Esophagus squamous epithelium (tissue), 5 donors: ENCODE measurements around the gene ZMIZ1. TPM values are rescaled to one million over a fixed set of nuclear protein-coding genes. Genes with fewer than 3 reads are reported as not detected.

Experiments
- DNase-seq: peaks from one replicate; lab custom pipeline; 2025; lab: John Stamatoyannopoulos, UW
- H3K27ac ChIP-seq, 4 donors: fragments of 200-600 bp; sonication (generic); one replicate each; pipeline ENCODE4 v1.5.1; 2016 to 2019; ENCODE audit warnings: mild to moderate bottlenecking in 1 of 4
- H3K27me3 ChIP-seq, 4 donors: fragments of 200-600 bp; sonication (generic); 1 replicate in 3 of 4; 2 replicates in 1 of 4; pipeline versions ENCODE4 v1.5.1 to v1.6.0; 2017 to 2021; ENCODE audit warnings: antibody characterized with exemption in 1 of 4
- H3K36me3 ChIP-seq, 3 donors: fragments of 200-600 bp; sonication (generic); one replicate each; pipeline ENCODE4 v1.5.1; 2016 to 2019
- H3K4me1 ChIP-seq, 3 donors: fragments of 200-600 bp; sonication (generic); one replicate each; pipeline ENCODE4 v1.5.1; 2017 to 2019
- H3K4me3 ChIP-seq, 4 donors: fragments of 200-600 bp; sonication (generic); 1 replicate in 3 of 4; 2 replicates in 1 of 4; pipeline ENCODE4 v1.5.1; 2016 to 2019; ENCODE audit warnings: mild to moderate bottlenecking in 2 of 4, moderate library complexity in 1 of 4
- H3K9me3 ChIP-seq, 3 donors: fragments of 200-600 bp; sonication (generic); one replicate each; pipeline ENCODE4 v1.5.1; 2016 to 2019
- POLR2A ChIP-seq, 4 donors: fragments of 450-650 bp; IDR thresholded peaks; one replicate each; pipeline ENCODE4 v1.6.1; 2017; ENCODE audit warnings: antibody characterized with exemption in 4 of 4, mild to moderate bottlenecking in 4 of 4, moderate library complexity in 3 of 4
- WGBS, 2 donors: methylation state at CpG; one replicate each; pipeline ENCODE4 v1.1.5; 2018; 5-methylcytosine and 5-hydroxymethylcytosine counted together
- intact Hi-C: fragments of 100-400 bp; cut with DNase I; formaldehyde crosslinking; loops from one replicate; pipeline ENCODE4 v1.15.0; 2022
- total RNA-seq, 4 donors: library from RNA; depleted of rRNA; stranded (reverse); fragments of >200 nt; gene quantifications; one replicate each; pipeline ENCODE4 v1.1.0, GENCODE V29; 2016
- TF ChIP-seq, protein P1 (sequence below), 6 experiments: fragments of 450-650 bp in 4 of 6; fragments of 200-600 bp in 2 of 6; sonication (generic) in 2 of 6; IDR thresholded peaks; one replicate each; pipeline ENCODE4 v1.5.1; 2016 to 2019; ENCODE audit warnings: antibody characterized with exemption in 6 of 6, mild to moderate bottlenecking in 4 of 6, moderate library complexity in 4 of 6
- donor health status: DM: yes; HTN: yes; CAD: no.

The ZMIZ1 gene
- total RNA-seq, 4 donors from 2014 or later, result 28.2 to 79.5 (median 40.4) TPM

DNA sequence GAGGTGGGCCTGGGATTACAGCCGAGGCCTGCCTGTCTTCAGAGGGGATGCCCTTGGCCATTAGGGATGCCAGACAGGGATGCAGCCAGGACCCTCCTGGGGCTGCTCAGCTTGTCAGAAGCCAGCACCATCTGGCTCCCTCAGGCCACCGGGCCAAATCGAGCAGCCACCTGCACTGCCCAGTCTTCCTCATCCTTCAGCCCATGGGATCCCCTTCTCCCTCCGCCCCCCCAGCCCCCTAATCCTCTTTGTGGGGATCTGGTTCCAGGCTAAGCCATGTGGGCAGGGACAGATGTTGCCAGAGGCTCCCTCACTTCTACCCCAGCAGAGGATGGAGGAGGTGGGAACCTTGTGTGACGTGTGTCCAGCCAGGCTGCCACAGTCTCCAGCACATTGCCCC lies 141.1 kb downstream of the ZMIZ1 start:
- no peak for DNase-seq
- no peak overlapping the region for H3K27ac ChIP-seq
- peaks cover 48 to 100% (median 55%) of the 10 kb centered on the region in 3 donors for H3K36me3 ChIP-seq
- intact Hi-C loops, result no loop called here
- H3K9me3 ChIP-seq, result no peaks in the 10 kb centered on the region
- no peak for TF ChIP-seq POLR2A (IDR thresholded peaks at IDR 0.05)
- TF ChIP-seq, protein P1, sequence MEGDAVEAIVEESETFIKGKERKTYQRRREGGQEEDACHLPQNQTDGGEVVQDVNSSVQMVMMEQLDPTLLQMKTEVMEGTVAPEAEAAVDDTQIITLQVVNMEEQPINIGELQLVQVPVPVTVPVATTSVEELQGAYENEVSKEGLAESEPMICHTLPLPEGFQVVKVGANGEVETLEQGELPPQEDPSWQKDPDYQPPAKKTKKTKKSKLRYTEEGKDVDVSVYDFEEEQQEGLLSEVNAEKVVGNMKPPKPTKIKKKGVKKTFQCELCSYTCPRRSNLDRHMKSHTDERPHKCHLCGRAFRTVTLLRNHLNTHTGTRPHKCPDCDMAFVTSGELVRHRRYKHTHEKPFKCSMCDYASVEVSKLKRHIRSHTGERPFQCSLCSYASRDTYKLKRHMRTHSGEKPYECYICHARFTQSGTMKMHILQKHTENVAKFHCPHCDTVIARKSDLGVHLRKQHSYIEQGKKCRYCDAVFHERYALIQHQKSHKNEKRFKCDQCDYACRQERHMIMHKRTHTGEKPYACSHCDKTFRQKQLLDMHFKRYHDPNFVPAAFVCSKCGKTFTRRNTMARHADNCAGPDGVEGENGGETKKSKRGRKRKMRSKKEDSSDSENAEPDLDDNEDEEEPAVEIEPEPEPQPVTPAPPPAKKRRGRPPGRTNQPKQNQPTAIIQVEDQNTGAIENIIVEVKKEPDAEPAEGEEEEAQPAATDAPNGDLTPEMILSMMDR (IDR thresholded peaks at IDR 0.05), result no peak
- peaks cover 0 to 21% (median 7%) of the 10 kb centered on the region in 3 donors for H3K4me1 ChIP-seq
- H3K4me3 ChIP-seq, result no peak overlapping the region
- 76 to 100% methylated on average over 1 to 4 of the region's 5 CpGs for whole genome bisulfite sequencing, 2 donors
- H3K27me3 ChIP-seq, result no peaks in the 10 kb centered on the region

DNA sequence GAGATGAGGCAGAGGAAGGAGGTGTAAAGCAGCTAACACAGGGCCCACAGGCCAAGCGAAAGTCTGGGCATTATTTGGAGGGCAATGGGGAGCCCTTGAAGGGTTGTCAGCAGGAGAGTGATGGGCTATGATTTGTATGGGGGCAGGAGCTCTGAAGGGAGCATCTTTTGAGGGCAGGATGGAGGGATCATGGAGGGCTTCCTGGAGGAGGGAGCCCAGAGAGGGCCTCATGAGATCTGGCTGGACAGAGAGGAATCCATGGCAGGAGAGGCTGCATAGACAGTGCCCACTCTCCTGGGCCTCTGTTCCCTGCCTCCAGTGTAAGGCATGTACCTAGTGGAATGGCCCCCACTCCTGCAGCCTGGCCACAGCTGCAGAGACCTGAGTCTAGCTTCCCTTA lies 141.9 kb downstream of the ZMIZ1 start:
- Histone ChIP-seq H3K36me3 (peaks cover 49 to 100% (median 53%) of the 10 kb centered on the region in 3 donors), H3K27ac (no peak overlapping the region), H3K27me3 (no peaks in the 10 kb centered on the region), H3K9me3 (no peaks in the 10 kb centered on the region), H3K4me1 (peaks cover 0 to 16% (median 7%) of the 10 kb centered on the region in 3 donors), H3K4me3 (no peak overlapping the region)
- intact Hi-C loops, result no loop called here
- TF ChIP-seq, protein P1 (IDR thresholded peaks at IDR 0.05), result no peak
- TF ChIP-seq POLR2A (IDR thresholded peaks at IDR 0.05), result no peak
- WGBS, 2 donors, result 94 to 100% methylated on average over 1 of the region's 1 CpG
- no peak for DNase-seq

DNA sequence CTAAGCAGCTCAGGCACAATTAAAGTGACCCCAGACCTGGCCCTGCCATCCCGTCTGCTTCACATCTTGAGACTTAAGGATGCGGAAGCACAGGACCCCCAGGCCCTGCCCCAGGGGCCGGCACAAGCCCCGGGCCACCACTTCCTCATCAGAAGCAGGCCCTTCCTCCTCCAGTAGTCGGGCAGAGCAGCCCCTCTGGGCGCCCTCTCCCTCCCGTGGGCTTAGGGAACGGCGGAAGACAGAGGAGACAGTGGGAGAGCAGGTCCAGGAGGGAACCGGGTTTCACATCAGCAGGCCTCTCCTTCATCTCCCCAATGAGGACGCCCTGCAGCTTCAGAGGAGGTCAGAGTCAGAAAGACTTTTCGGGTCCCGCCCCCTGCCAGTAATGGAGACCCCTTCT lies 142.8 kb downstream of the ZMIZ1 start:
- Histone ChIP-seq H3K4me3 (no peak overlapping the region), H3K36me3 (peaks cover 58 to 100% (median 62%) of the 10 kb centered on the region in 3 donors), H3K4me1 (peaks cover 0 to 6% (median 1%) of the 10 kb centered on the region in 3 donors), H3K9me3 (no peaks in the 10 kb centered on the region), H3K27me3 (no peaks in the 10 kb centered on the region), H3K27ac (no peak overlapping the region)
- TF ChIP-seq POLR2A (IDR thresholded peaks at IDR 0.05), result no peak
- TF ChIP-seq, protein P1 (IDR thresholded peaks at IDR 0.05), result no peak
- no peak for DNase-seq
- 89 to 100% methylated on average over 3 to 7 of the region's 13 CpGs for WGBS, 2 donors
- intact Hi-C loops, result no loop called here

DNA sequence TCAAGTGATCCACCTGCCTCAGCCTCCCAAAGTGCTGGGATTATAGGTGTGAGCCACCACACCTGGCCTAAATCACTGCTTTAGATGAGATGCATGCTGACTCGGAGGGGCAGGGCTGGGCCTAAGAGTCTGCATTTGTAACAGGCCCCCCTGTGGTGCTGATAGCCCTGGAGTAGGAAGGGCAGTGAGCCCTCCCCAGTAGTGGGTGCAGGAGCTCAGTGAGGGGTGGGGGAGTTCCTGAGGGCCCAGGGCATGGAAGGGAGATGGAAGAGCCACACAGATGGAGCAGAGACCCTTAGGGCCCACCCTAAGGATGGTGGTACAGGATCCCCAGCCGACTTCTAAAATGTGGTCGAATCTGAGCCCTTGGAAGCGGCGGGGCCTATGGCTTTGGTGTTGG lies 146.8 kb downstream of the ZMIZ1 start:
- Histone ChIP-seq H3K4me3 (no peak overlapping the region), H3K27ac (no peak overlapping the region), H3K36me3 (peaks cover 40 to 100% (median 46%) of the 10 kb centered on the region in 3 donors), H3K27me3 (no peaks in the 10 kb centered on the region), H3K4me1 (peaks cover 3 to 21% (median 4%) of the 10 kb centered on the region in 3 donors), H3K9me3 (no peaks in the 10 kb centered on the region)
- TF ChIP-seq, protein P1 (IDR thresholded peaks at IDR 0.05), result no peak
- no peak for TF ChIP-seq POLR2A (IDR thresholded peaks at IDR 0.05)
- 94 to 95% methylated on average over 4 of the region's 5 CpGs for WGBS, 2 donors
- DNase-seq, result no peak
- intact Hi-C loops, result no loop called here

DNA sequence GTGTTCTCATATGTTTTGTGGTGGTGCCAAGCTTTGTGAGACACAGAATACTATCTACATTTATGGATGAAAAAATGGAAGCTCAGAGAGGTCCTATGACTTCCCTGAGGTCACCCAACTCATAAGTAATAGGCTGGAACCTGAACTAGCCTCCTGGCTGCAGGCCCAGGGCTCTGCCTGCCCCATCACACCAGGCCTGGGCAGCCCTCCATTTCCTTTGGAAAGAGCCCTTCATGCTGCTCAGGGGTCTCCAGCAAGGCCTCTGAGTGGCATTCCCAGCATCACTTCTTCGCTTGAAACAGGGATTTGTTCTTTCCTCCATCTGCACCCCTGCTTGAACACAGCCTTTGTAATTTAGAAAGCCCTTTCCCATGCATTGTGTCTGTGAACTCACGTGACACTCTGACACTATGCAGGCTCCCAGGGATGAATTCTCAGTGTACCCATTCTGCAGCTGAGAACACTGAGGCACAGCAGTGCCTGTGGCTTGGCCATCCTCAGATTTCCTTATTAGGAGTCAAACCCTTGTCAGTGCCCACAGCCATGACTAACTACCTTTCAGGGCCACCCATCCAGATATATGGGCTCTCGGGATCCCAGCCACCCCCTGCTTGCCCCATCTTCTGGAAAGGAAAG lies 150.7 kb downstream of the ZMIZ1 start:
- Histone ChIP-seq H3K9me3 (no peaks in the 10 kb centered on the region), H3K27ac (peak overlapping the region in 2 of 4 donors; percentile 1 to 22), H3K27me3 (no peaks in the 10 kb centered on the region), H3K4me1 (peaks cover 15 to 60% (median 34%) of the 10 kb centered on the region in 3 donors), H3K36me3 (peaks cover 14 to 100% (median 26%) of the 10 kb centered on the region in 3 donors), H3K4me3 (no peak overlapping the region)
- no peak for TF ChIP-seq POLR2A (IDR thresholded peaks at IDR 0.05)
- TF ChIP-seq, protein P1 (IDR thresholded peaks at IDR 0.05), result no peak
- WGBS, 2 donors, result 85 to 94% methylated on average over 2 to 3 of the region's 3 CpGs
- intact Hi-C loops, result no loop called here
- no peak for DNase-seq
